GM23338 (cell line): ENCODE data around the gene KHDC3L. TPM values are rescaled to one million over a fixed set of nuclear protein-coding genes. Genes with fewer than 3 reads are reported as not detected.

Source experiments
- ATAC-seq: fragments of 200-7000 bp; cut with Tn5 transposase; 3 replicates; pipeline ENCODE4 v1.9.1; 2020
- DNase-seq: peaks from one replicate; pipeline ENCODE4 v3.0.0-alpha.2; 2015; ENCODE audit warnings: low spot score
- H2AFZ ChIP-seq: fragments of 200-600 bp; sonication (generic); 2 replicates; pipeline ENCODE4 v1.8.0; 2016; ENCODE audit warnings: antibody characterized with exemption, mild to moderate bottlenecking, moderate library complexity
- H3F3A ChIP-seq: fragments of 200-600 bp; sonication (generic); replicated peaks from 2 replicates; pipeline ENCODE4 v1.8.0; 2017; ENCODE audit warnings: antibody characterized with exemption, mixed run types, low read depth
- H3K27ac ChIP-seq: fragments of 200-600 bp; sonication (generic); 2 replicates; pipeline ENCODE4 v1.6.1; 2016; ENCODE audit warnings: low read depth
- H3K27me3 ChIP-seq: fragments of 200-600 bp; sonication (generic); 2 replicates; pipeline ENCODE4 v1.8.0; 2016; ENCODE audit warnings: mild to moderate bottlenecking, mixed run types, moderate library complexity; ENCODE audit not compliant: insufficient read depth
- H3K36me3 ChIP-seq: fragments of 200-600 bp; sonication (generic); 2 replicates; pipeline ENCODE4 v1.8.0; 2016; ENCODE audit warnings: mild to moderate bottlenecking; ENCODE audit not compliant: insufficient read depth
- H3K4me1 ChIP-seq: fragments of 200-600 bp; sonication (generic); 2 replicates; pipeline ENCODE4 v1.8.0; 2016; ENCODE audit warnings: mild to moderate bottlenecking, moderate library complexity; ENCODE audit not compliant: insufficient read depth
- H3K4me2 ChIP-seq: fragments of 200-600 bp; sonication (generic); 2 replicates; pipeline ENCODE4 v1.7.1; 2017; ENCODE audit warnings: mixed run types
- H3K4me3 ChIP-seq: fragments of 200-600 bp; sonication (generic); 2 replicates; pipeline ENCODE4 v1.6.1; 2016; ENCODE audit warnings: mixed run types
- H3K79me2 ChIP-seq: fragments of 200-600 bp; sonication (generic); replicated peaks from 2 replicates; pipeline ENCODE4 v1.8.0; 2017; ENCODE audit warnings: mild to moderate bottlenecking; ENCODE audit not compliant: insufficient read depth
- H3K9me2 ChIP-seq: fragments of 200-600 bp; sonication (generic); 2 replicates; pipeline ENCODE4 v1.8.0; 2017; ENCODE audit not compliant: insufficient read depth
- H4K20me1 ChIP-seq: fragments of 200-600 bp; sonication (generic); replicated peaks from 2 replicates; pipeline ENCODE4 v1.8.0; 2017; ENCODE audit warnings: mild to moderate bottlenecking; ENCODE audit not compliant: insufficient read depth
- H3K27ac Mint-ChIP-seq: 2 replicates; pipeline ENCODE4 v1.8.0; 2020; ENCODE audit warnings: inconsistent platforms, mild to moderate bottlenecking, moderate library complexity, mixed read lengths
- H3K27me3 Mint-ChIP-seq: 3 replicates; pipeline ENCODE4 v1.8.0; 2022; ENCODE audit warnings: low read depth, mild to moderate bottlenecking, moderate library complexity, mixed read lengths, inconsistent platforms; ENCODE audit not compliant: insufficient read depth, poor library complexity
- H3K36me3 Mint-ChIP-seq: 3 replicates; pipeline ENCODE4 v1.8.0; 2021; ENCODE audit warnings: low read depth, mild to moderate bottlenecking, inconsistent platforms, moderate library complexity, mixed read lengths
- H3K4me1 Mint-ChIP-seq: 3 replicates; pipeline ENCODE4 v1.8.0; 2020; ENCODE audit warnings: mild to moderate bottlenecking, inconsistent platforms, mixed read lengths
- H3K4me3 Mint-ChIP-seq: 3 replicates; pipeline ENCODE4 v1.8.0; 2021; ENCODE audit warnings: moderate library complexity, mild to moderate bottlenecking, inconsistent platforms, mixed read lengths
- H3K9me3 Mint-ChIP-seq: 3 replicates; pipeline ENCODE4 v1.8.0; 2020; ENCODE audit warnings: moderate library complexity, mild to moderate bottlenecking, inconsistent platforms, mixed read lengths
- CREB1 ChIP-seq: fragments of 250-450 bp; sonication (Bioruptor Pico); IDR thresholded peaks from 2 replicates; pipeline ENCODE4 v1.5.0; 2020; ENCODE audit warnings: low read depth, mild to moderate bottlenecking, moderate library complexity
- CTCF ChIP-seq, 2 experiments: fragments of 200-600 bp in 1 of 2; sonication (generic) in 1 of 2; conservative IDR thresholded peaks; 2 replicates each; pipeline versions ENCODE4 v1.5.1 to v1.6.1; 2016 to 2017; ENCODE audit warnings: antibody characterized with exemption in 2 of 2, low read depth in 2 of 2, mild to moderate bottlenecking in 2 of 2, moderate library complexity in 1 of 2
- ETS1 ChIP-seq: IDR thresholded peaks from 2 replicates; pipeline ENCODE4 v1.6.1; 2016; ENCODE audit warnings: antibody characterized with exemption
- EZH2 ChIP-seq: fragments of 200-600 bp; sonication (generic); IDR thresholded peaks from one replicate; pipeline ENCODE4 v1.8.0; 2017; ENCODE audit warnings: antibody characterized with exemption, mild to moderate bottlenecking, low read depth; ENCODE audit not compliant: unreplicated experiment
- EZH2phosphoT487 ChIP-seq: fragments of 200-600 bp; sonication (generic); IDR thresholded peaks from one replicate; pipeline ENCODE4 v1.8.1; 2018; ENCODE audit warnings: antibody characterized with exemption; ENCODE audit not compliant: unreplicated experiment
- JUNB ChIP-seq: IDR thresholded peaks from one replicate; pipeline ENCODE4 v1.6.1; 2016; ENCODE audit warnings: antibody characterized with exemption; ENCODE audit not compliant: unreplicated experiment
- NANOG ChIP-seq: IDR thresholded peaks from 2 replicates; pipeline ENCODE4 v1.6.1; 2016; ENCODE audit warnings: antibody characterized with exemption, borderline replicate concordance
- POLR2AphosphoS5 ChIP-seq: IDR thresholded peaks from 2 replicates; pipeline ENCODE4 v1.6.1; 2016; ENCODE audit warnings: antibody characterized with exemption, low read depth
- REST ChIP-seq: IDR thresholded peaks from one replicate; pipeline ENCODE4 v1.6.1; 2018; ENCODE audit warnings: antibody characterized with exemption; ENCODE audit not compliant: unreplicated experiment
- STAT1 ChIP-seq: IDR thresholded peaks from one replicate; pipeline ENCODE4 v1.6.1; 2016; ENCODE audit warnings: antibody characterized with exemption; ENCODE audit not compliant: unreplicated experiment
- ZNF114 ChIP-seq: fragments of 250-450 bp; sonication (Bioruptor Pico); IDR thresholded peaks from 2 replicates; pipeline ENCODE4 v1.5.0; 2020; ENCODE audit warnings: mild to moderate bottlenecking, moderate library complexity
- ZNF331 ChIP-seq: fragments of 250-450 bp; sonication (Bioruptor Pico); IDR thresholded peaks from 2 replicates; pipeline ENCODE4 v1.5.0; 2020; ENCODE audit warnings: low read depth, mild to moderate bottlenecking, moderate library complexity
- ZNF462 ChIP-seq: fragments of 250-450 bp; sonication (Bioruptor Pico); IDR thresholded peaks from 2 replicates; pipeline ENCODE4 v1.5.0; 2020; ENCODE audit warnings: mild to moderate bottlenecking, moderate library complexity
- polyA plus RNA-seq: library from polyadenylated mRNA; unstranded; fragments of >200 nt; fragmentation: Nextera tagmentation; extraction: Ambion mirVana; gene quantifications from 2 replicates; pipeline ENCODE4 v1.2.1, GENCODE V29; 2016
- total RNA-seq: library from RNA; depleted of rRNA; stranded (reverse); fragments of >200 nt; shearing (Covaris generic); gene quantifications from 2 replicates; pipeline ENCODE4 v1.2.3, GENCODE V29; 2014

KHDC3L gene
- total and polyA plus RNA-seq, 2 experiments from 2014 or later: not detected

GRCh38 chr6:73364549-73364948, 2.1 kb downstream of the KHDC3L start:
- H2AFZ ChIP-seq: 0 out of 2 replicates have a peak overlapping the region, but pooled peaks have one; percentile 52
- no peaks in the 10 kb centered on the region for H3K36me3 Mint-ChIP-seq
- ATAC-seq (no peak), DNase-seq (no peak)
- H3K4me2 ChIP-seq: no peak overlapping the region
- peaks cover 11% of the 10 kb centered on the region; the same call in 1 of the 2 replicates for H3K4me1 ChIP-seq
- H3F3A ChIP-seq: no peaks in the 10 kb centered on the region
- no peak for TF ChIP-seq NANOG
- TF ChIP-seq ZNF462 (CRISPR knock-in tag): no peak
- TF ChIP-seq JUNB: no peak
- no peak for TF ChIP-seq STAT1
- no peak for TF ChIP-seq EZH2phosphoT487
- TF ChIP-seq ETS1: no peak
- no peak for TF ChIP-seq ZNF114 (CRISPR knock-in tag)
- no peak for TF ChIP-seq CREB1
- TF ChIP-seq POLR2AphosphoS5: no peak
- no peak for TF ChIP-seq EZH2
- no peak for TF ChIP-seq ZNF331
- no peak for TF ChIP-seq CTCF (conservative IDR thresholded peaks at IDR 0.05; ENCODE audit: low read depth in 2 of 2)
- TF ChIP-seq REST: no peak
- H3K4me3 Mint-ChIP-seq: no peak overlapping the region
- no peaks in the 10 kb centered on the region for H3K27me3 ChIP-seq
- H3K4me1 Mint-ChIP-seq: peaks cover 8% of the 10 kb centered on the region
- H3K4me3 ChIP-seq: no peak overlapping the region
- H3K9me2 ChIP-seq: no peaks in the 10 kb centered on the region
- no peaks in the 10 kb centered on the region for H3K36me3 ChIP-seq
- no peaks in the 10 kb centered on the region for H3K9me3 Mint-ChIP-seq
- no peaks in the 10 kb centered on the region for H3K79me2 ChIP-seq
- H3K27ac Mint-ChIP-seq: no peak overlapping the region
- peaks cover 2% of the 10 kb centered on the region for H3K27me3 Mint-ChIP-seq
- H3K27ac ChIP-seq: no peak overlapping the region
- H4K20me1 ChIP-seq: no peaks in the 10 kb centered on the region
